Naive thymus-derived CD8-positive, alpha-beta T cell (primary cell): Measurements from ENCODE around the gene ASH1L. TPM values are rescaled to one million over a fixed set of nuclear protein-coding genes. Genes with fewer than 3 reads are reported as not detected.
A peak's percentile ranks its signal among the peaks of the same experiment; 100 is the strongest.

ENCODE experiments used
- ATAC-seq, 2 donors: fragments of 150-1000 bp; cut with Tn5 transposase in 1 of 2; sonication (Bioruptor Pico), chemical (Tn5 transposase) in 1 of 2; 1 replicate in 1 of 2; 2 replicates in 1 of 2; pipeline ENCODE4 v1.10.0; 2021; ENCODE audit warnings: mild to moderate bottlenecking in 2 of 2, moderate library complexity in 2 of 2
- POLR2A ChIA-PET: fragments of 350-600 bp; sonication (Branson Sonifier 250); formaldehyde crosslinking; loops from one replicate; lab custom pipeline; 2021; ENCODE audit warnings: antibody characterized with exemption; lab: Charles Lee
- DNase-seq, 10 donors: peaks; one replicate each; pipeline versions ENCODE4 v3.0.0 to v3.0.0-alpha.2; 2020 to 2022
- H3K27ac Mint-ChIP-seq, 10 donors: one replicate each; pipeline ENCODE4 v1.8.0; 2020 to 2022; ENCODE audit warnings: mild to moderate bottlenecking in 10 of 10, mixed read lengths in 10 of 10, moderate library complexity in 4 of 10, inconsistent platforms in 1 of 10
- H3K27me3 Mint-ChIP-seq, 5 donors: one replicate each; pipeline ENCODE4 v1.8.0; 2021 to 2022; ENCODE audit warnings: mixed read lengths in 5 of 5
- H3K36me3 Mint-ChIP-seq, 3 donors: one replicate each; pipeline ENCODE4 v1.8.0; 2020 to 2022; ENCODE audit warnings: mixed read lengths in 3 of 3, mild to moderate bottlenecking in 2 of 3, inconsistent platforms in 1 of 3
- H3K4me1 Mint-ChIP-seq, 4 donors: one replicate each; pipeline ENCODE4 v1.8.0; 2021 to 2022; ENCODE audit warnings: mixed read lengths in 4 of 4
- H3K4me3 Mint-ChIP-seq, 10 donors: one replicate each; pipeline ENCODE4 v1.8.0; 2020 to 2022; ENCODE audit warnings: mild to moderate bottlenecking in 10 of 10, mixed read lengths in 10 of 10, moderate library complexity in 6 of 10, inconsistent platforms in 1 of 10
- H3K9me3 Mint-ChIP-seq, 9 donors: one replicate each; pipeline ENCODE4 v1.8.0; 2020 to 2022; ENCODE audit warnings: mixed read lengths in 9 of 9, mild to moderate bottlenecking in 3 of 9, inconsistent platforms in 1 of 9, moderate library complexity in 1 of 9
- polyA plus RNA-seq, 3 donors: library from polyadenylated mRNA; unstranded; fragments of 300-500 nt; fragmentation: Illumina TruSeq; gene quantifications; one replicate each; pipeline ENCODE4 v1.2.3, GENCODE V29; 2021
- total RNA-seq, 8 experiments: library from RNA in 2 of 8; stranded (reverse) in 2 of 8; gene quantifications; one replicate each; pipeline ENCODE4 v1.2.3 and lab custom pipeline; 2021 to 2026

Gene ASH1L
- total and polyA plus RNA-seq, 5 experiments from 2014 or later: 12.2 to 102 (median 22.0) TPM

DNA sequence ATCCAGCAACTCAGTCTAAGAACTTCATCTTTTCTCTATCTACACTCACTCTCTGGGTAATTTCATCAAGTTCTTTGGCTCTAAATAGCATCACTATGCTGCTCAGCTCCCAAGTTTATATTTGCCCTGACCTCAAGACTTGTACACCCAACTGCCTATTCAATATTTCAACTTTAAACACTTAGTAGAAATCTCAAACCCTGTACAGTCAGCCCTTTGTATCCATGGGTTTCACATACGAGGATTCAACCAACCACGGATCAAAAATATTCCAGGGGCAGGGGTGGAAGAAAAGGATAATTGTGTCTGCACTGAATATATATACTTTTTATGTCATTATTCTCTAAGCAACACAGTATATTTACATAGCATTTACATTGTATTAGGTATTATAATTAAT lies 13.9 kb downstream of the ASH1L start:
- Mint-ChIP-seq H3K27ac (peak overlapping the region in 6 of 10 donors; percentile 7 to 83 (median 50)), H3K27me3 (no peaks in the 10 kb centered on the region), H3K9me3 (no peaks in the 10 kb centered on the region), H3K36me3 (peaks cover 0 to 25% (median 1%) of the 10 kb centered on the region in 3 donors), H3K4me1 (peaks cover 20 to 66% (median 55%) of the 10 kb centered on the region in 4 donors), H3K4me3 (peak overlapping the region in 1 of 10 donors; percentile 48)
- ATAC-seq (no peak), DNase-seq (no peak)
- POLR2A ChIA-PET: no interaction called here

DNA sequence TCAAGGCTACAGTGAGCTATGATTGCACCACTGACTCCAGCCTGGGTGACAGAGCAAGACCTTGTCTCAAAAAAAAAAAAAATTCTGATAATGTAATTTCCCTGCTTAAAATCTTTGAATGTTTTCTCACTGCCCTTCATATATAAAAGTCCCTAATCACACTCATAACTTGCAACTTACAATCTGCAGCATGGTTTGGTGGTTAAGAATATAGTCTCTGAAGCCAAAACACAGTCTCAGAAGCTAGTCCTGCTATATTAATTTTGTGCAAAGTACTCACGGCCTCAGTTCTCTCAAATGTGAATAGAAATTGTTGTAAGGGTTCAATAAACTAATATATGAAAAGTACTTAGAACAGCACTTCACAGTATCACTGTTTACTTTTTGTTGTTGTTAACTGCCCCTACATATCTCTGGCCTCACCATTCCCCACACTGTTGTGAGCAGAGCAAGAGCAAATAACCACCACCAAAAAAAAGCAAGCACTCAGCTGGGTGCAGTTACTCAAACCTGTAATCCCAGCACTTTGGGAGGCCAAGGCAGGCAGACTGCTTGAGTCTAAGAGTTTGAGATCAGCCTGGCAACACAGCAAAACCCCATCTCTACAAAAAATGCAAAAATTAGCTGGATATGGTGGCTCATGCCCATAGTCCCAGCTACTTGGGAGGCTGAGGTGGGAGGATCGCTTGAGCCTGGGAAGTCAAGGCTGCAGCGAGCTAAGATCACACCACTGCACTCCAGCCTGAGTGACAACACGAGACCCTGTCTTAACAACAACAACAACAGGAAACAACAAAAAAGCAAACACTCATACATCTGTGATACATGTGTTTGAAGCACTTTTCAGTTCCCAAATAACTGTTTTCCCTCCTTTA lies 22.4 kb downstream of the ASH1L start:
- H3K4me3 Mint-ChIP-seq: peak overlapping the region in 8 of 10 donors; percentile 6 to 70 (median 44)
- DNase-seq: no peak
- POLR2A ChIA-PET: no interaction called here

DNA sequence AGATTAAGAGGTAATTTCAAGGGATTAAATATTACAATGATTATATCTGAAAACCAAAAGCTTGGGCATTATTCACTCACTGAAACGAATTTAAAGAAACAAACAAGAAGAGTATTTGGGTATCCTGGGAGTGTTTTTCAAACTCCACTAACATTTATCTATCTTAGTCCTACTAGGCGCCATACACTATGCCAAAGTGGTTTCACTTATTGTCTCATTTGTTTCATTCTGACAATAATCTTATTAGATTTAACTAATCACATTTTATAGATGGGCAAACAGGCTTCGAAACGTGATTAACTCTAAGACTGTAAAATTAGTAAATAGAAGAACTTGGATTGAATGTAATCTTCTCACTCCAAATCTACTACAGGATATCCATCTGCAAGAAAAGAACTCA lies 25.4 kb downstream of the ASH1L start:
- H3K9me3 Mint-ChIP-seq: peaks cover 0 to 3% (median 0%) of the 10 kb centered on the region in 9 donors
- DNase-seq (no peak), ATAC-seq (no peak)
- H3K36me3 Mint-ChIP-seq: peaks cover 0 to 13% (median 0%) of the 10 kb centered on the region in 3 donors
- H3K27me3 Mint-ChIP-seq: no peaks in the 10 kb centered on the region
- POLR2A ChIA-PET: interaction anchor here (1.4 kb wide), 1 partner anchor 25 kb away, joined by 4 read pairs; the partner anchor contains the start of gene ASH1L
- H3K4me3 Mint-ChIP-seq: peak overlapping the region in 2 of 10 donors; percentile 20 to 27
- H3K27ac Mint-ChIP-seq: peak overlapping the region in 9 of 10 donors; percentile 71 to 91 (median 89)
- H3K4me1 Mint-ChIP-seq: peaks cover 30 to 71% (median 65%) of the 10 kb centered on the region in 4 donors

More for the DNA sequence above, 22.4 kb downstream of the ASH1L start:
- peaks cover 0 to 12% (median 0%) of the 10 kb centered on the region in 3 donors for H3K36me3 Mint-ChIP-seq
- no peaks in the 10 kb centered on the region for H3K9me3 Mint-ChIP-seq
- peaks cover 21 to 64% (median 51%) of the 10 kb centered on the region in 4 donors for H3K4me1 Mint-ChIP-seq
- no peaks in the 10 kb centered on the region for H3K27me3 Mint-ChIP-seq
- peak in 1 of 2 donors; percentile 21 for ATAC-seq
- peak overlapping the region; percentile 39 to 89 (median 84) for H3K27ac Mint-ChIP-seq

DNA sequence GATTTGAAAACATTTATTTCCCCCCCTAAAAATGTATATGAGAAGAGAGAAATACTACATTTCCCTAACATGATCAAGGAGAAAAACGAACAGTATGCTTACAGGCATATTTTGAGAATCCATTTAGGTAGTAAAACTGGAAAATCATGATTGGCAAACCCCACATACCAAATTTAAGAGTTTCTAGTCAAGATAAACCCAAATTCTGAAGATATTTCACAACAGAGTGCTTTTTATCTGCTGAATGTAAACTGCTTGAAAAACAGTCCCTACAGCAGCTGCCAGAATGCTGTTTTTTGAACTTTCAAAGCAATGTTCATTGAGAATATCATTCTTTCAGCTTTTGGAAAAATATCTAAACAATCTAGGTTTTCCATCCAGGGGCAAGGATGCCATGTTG lies 31.0 kb downstream of the ASH1L start:
- Mint-ChIP-seq H3K36me3 (peaks cover 0 to 23% (median 0%) of the 10 kb centered on the region in 3 donors), H3K4me3 (no peak overlapping the region), H3K9me3 (peaks cover 0 to 3% (median 0%) of the 10 kb centered on the region in 9 donors), H3K4me1 (peaks cover 25 to 55% (median 47%) of the 10 kb centered on the region in 4 donors), H3K27me3 (no peaks in the 10 kb centered on the region), H3K27ac (peak overlapping the region in 3 of 10 donors; percentile 6 to 43 (median 16))
- POLR2A ChIA-PET: no interaction called here
- DNase-seq: no peak
- no peak for ATAC-seq

DNA sequence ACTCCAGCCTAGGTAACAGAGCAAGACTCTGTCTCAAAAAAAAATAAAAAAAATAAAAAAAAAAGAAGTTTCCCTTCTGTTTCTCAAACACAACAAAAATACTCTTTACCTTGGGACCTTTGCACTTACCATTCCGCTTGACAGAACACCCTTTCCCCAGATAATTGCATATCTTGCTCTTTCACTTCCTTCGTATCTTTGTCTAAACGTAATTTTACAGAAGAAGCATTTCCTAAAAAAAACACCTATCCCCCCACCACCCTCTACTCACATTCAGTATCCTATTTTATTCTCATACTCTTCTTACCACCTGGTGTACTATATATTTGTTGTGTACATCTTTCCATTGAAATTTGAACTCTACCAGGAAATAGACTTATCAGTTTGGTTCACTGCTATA lies 32.7 kb downstream of the ASH1L start:
- peaks cover 0 to 3% (median 0%) of the 10 kb centered on the region in 9 donors for H3K9me3 Mint-ChIP-seq
- POLR2A ChIA-PET: no interaction called here
- H3K27me3 Mint-ChIP-seq: no peaks in the 10 kb centered on the region
- ATAC-seq (peak in 1 of 2 donors; percentile 11), DNase-seq (no peak)
- H3K36me3 Mint-ChIP-seq: peaks cover 0 to 23% (median 0%) of the 10 kb centered on the region in 3 donors
- H3K4me3 Mint-ChIP-seq: peak overlapping the region in 3 of 10 donors; percentile 4 to 46 (median 37)
- peaks cover 23 to 49% (median 43%) of the 10 kb centered on the region in 4 donors for H3K4me1 Mint-ChIP-seq
- H3K27ac Mint-ChIP-seq: peak overlapping the region in 2 of 10 donors; percentile 3 to 37

DNA sequence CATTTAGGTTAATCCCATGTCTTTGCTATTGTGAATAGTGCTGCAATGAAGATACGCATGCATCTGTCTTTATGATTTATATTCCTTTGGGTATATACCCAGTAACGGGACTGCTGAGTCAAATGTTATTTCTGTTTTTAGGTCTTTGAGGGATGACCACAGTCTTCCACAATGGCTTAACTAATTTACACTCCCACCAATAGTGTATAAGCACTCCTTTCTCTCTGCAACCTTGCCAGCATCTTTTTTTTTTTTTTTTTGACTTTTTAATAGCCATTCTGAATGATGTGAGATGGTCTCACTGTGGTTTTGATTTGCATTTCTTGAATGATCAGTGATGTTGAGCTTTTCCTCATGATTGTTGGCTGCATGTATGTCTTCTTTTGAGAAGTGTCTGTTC lies 33.5 kb downstream of the ASH1L start:
- Mint-ChIP-seq H3K4me1 (peaks cover 19 to 49% (median 42%) of the 10 kb centered on the region in 4 donors), H3K27me3 (no peaks in the 10 kb centered on the region), H3K36me3 (peaks cover 0 to 23% (median 0%) of the 10 kb centered on the region in 3 donors), H3K27ac (peak overlapping the region in 4 of 10 donors; percentile 3 to 56 (median 27)), H3K9me3 (peaks cover 0 to 3% (median 0%) of the 10 kb centered on the region in 9 donors), H3K4me3 (peak overlapping the region in 2 of 10 donors; percentile 6 to 37)
- DNase-seq: no peak
- POLR2A ChIA-PET: no interaction called here
- no peak for ATAC-seq

DNA sequence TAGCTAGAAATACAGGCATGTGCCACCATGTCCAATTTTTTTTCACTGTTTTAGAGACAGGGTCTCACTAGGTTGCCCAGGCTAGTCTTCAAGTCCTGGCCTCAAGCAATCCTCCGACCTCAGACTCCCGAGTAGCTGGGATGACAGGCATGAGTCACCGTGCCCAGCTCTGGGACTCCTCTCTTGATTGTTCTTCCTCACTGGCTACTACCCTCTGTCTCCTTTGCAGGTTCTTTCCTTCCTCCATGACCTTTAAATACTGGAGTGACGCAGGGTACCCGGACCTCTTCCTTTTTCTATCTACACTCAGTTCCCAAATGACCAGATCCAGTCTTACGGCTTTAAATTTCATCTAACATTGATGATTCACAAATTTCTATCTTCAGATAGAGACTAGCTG lies 34.9 kb downstream of the ASH1L start:
- POLR2A ChIA-PET: interaction anchor here (0.6 to 1.1 kb wide), 2 partner anchors 35 to 52 kb away, joined by 3 to 9 read pairs; partner anchors contain the start of gene ASH1L
- H3K4me1 Mint-ChIP-seq: peaks cover 18 to 55% (median 46%) of the 10 kb centered on the region in 4 donors

DNA sequence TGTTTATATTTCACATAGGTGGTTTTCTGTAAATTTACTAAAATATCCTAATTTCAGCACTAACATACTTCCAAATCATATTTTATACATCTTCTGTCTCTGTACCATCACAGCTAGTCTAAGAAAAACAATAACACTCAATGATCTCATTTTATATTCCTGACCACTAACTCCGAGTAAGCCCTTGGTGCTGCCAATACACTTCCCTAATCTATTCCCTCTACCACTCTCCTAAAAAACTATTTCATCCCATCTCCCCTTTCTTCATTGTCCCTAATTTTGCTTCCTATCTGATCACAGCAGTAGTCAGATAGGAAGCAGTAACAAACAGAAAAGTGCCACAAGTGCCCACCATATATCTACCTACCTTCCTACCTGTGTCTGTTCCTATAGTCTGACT lies 36.2 kb downstream of the ASH1L start:
- no peaks in the 10 kb centered on the region for H3K27me3 Mint-ChIP-seq
- no peak overlapping the region for H3K27ac Mint-ChIP-seq
- peaks cover 0 to 17% (median 3%) of the 10 kb centered on the region in 3 donors for H3K36me3 Mint-ChIP-seq
- H3K4me1 Mint-ChIP-seq: peaks cover 19 to 54% (median 48%) of the 10 kb centered on the region in 4 donors
- DNase-seq (no peak), ATAC-seq (no peak)
- H3K4me3 Mint-ChIP-seq: no peak overlapping the region
- H3K9me3 Mint-ChIP-seq: no peaks in the 10 kb centered on the region
- POLR2A ChIA-PET: no interaction called here

More for the DNA sequence above, 34.9 kb downstream of the ASH1L start:
- Mint-ChIP-seq H3K27me3 (no peaks in the 10 kb centered on the region), H3K36me3 (peaks cover 0 to 15% (median 3%) of the 10 kb centered on the region in 3 donors), H3K27ac (no peak overlapping the region), H3K4me3 (no peak overlapping the region), H3K9me3 (no peaks in the 10 kb centered on the region)
- DNase-seq: no peak
- ATAC-seq: no peak

DNA sequence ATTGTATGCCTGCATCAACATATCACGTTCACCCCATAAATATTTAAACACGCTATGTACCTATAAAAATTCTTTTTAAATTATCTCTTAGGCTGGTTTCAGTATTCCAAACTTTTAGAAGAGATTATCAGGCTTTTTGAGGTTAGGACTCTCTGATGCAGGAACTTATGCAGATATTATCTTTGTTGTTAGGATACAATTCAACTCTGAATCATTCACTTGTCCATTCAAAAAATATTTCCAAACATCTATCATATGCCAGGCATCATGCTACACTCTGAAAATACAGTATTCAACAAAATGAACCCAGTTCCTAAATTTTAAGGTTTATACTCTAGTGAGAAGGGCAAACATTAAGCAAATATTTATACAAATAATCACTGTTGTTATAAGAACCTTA lies 40.5 kb downstream of the ASH1L start:
- no peak for DNase-seq
- POLR2A ChIA-PET: no interaction called here
- Mint-ChIP-seq H3K27ac (peak overlapping the region in 2 of 10 donors; percentile 22 to 23), H3K9me3 (no peaks in the 10 kb centered on the region), H3K4me1 (peaks cover 18 to 65% (median 52%) of the 10 kb centered on the region in 4 donors), H3K4me3 (no peak overlapping the region), H3K36me3 (peaks cover 0 to 40% (median 12%) of the 10 kb centered on the region in 3 donors), H3K27me3 (no peaks in the 10 kb centered on the region)
- no peak for ATAC-seq

DNA sequence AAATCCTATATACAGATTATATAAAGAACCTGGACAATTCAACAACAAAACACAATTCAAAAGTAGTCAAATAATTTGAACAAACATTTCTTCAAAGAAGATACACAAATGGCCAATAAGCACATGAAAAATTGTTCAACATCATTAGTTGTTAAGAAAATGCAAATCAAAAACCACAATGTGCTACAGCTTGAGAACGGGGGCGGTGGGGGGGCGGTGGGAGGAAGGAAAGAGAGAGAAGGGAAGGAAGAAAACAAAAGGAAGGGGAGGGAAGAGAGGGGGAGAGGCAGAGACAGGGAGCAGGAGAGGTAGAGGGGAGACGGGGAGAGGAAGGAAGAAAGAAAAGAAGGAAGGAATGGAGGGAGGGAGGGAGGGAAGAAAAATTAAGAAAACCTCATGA lies 44.1 kb downstream of the ASH1L start:
- peak overlapping the region in 1 of 10 donors; percentile 23 for H3K4me3 Mint-ChIP-seq

DNA sequence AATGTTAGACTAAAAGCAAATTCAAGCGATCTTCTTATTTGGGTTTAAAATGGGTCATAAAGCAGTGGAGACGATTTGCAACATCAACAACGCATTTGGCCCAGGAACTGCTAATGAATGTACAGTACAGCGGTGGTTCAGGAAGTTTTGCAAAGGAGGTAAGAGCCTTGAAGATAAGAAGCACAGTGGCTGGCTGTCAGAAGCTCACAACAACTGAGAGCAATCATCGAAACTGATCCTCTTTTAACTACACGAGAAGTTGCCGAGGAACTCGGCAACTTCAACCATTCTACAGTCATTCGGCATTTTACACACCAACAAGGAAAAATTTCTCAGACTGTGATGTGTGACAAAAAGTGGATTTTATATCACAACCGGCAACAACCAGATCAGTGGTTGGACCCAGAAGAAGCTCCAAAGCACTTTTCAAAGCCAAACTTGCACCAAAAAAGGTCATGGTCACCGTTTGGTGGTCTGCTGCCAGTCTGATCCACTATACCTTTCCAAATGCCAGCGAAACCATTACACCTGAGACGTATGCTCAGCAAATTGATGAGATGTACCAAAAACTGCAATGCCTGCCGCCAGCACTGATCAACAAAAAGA lies 47.9 kb downstream of the ASH1L start:
- no peaks in the 10 kb centered on the region for H3K9me3 Mint-ChIP-seq
- POLR2A ChIA-PET: interaction anchor here (0.6 kb wide), 1 partner anchor 122 kb away, joined by 5 read pairs; no protein-coding TSS in a partner anchor
- H3K27ac Mint-ChIP-seq: peak overlapping the region in 9 of 10 donors; percentile 76 to 93 (median 86)
- DNase-seq (peak in 5 of 10 donors; percentile 2 to 51 (median 12)), ATAC-seq (peak; percentile 87 to 95)
- no peaks in the 10 kb centered on the region for H3K27me3 Mint-ChIP-seq
- H3K4me3 Mint-ChIP-seq: peak overlapping the region; percentile 55 to 83 (median 72)
- H3K4me1 Mint-ChIP-seq: peaks cover 25 to 62% (median 51%) of the 10 kb centered on the region in 4 donors
- H3K36me3 Mint-ChIP-seq: peaks cover 0 to 42% (median 14%) of the 10 kb centered on the region in 3 donors

More for the DNA sequence above, 44.1 kb downstream of the ASH1L start:
- ATAC-seq: no peak
- Mint-ChIP-seq H3K36me3 (peaks cover 0 to 45% (median 14%) of the 10 kb centered on the region in 3 donors), H3K27me3 (no peaks in the 10 kb centered on the region), H3K9me3 (no peaks in the 10 kb centered on the region), H3K4me1 (peaks cover 25 to 72% (median 60%) of the 10 kb centered on the region in 4 donors), H3K27ac (peak overlapping the region in 5 of 10 donors; percentile 10 to 47 (median 36))
- POLR2A ChIA-PET: no interaction called here
- DNase-seq: no peak

DNA sequence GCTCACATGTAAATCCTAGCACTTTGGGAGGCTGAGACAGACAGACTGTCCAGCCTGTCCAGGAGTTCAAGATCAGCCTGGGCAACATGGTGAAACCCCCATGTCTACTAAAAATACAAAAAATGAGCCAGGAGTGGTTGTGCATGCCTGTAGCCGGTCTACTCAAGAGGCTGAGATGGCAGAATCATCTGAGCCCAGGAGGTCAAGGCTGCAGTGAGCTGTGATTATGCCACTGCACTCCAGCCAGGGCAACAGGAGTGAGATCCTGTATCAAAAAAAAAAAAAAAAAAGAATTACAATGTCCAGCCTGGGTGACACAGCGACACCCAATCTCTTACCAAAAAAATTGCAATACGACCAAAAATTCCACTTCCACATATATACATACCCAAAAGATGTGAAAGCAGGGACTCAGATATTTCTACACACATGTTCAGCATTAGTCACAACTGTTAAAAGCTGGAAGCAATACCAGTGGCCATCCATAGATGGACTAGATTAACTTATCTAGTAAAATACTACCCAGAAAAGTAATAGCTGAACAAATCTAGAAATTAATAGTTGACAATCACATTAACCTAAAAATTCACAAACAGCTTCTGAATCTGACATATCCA lies 49.2 kb downstream of the ASH1L start:
- ATAC-seq (no peak), DNase-seq (no peak)
- Mint-ChIP-seq H3K4me3 (peak overlapping the region in 2 of 10 donors; percentile 63 to 67), H3K36me3 (peaks cover 0 to 32% (median 14%) of the 10 kb centered on the region in 3 donors), H3K27me3 (no peaks in the 10 kb centered on the region), H3K27ac (peak overlapping the region in 4 of 10 donors; percentile 4 to 48 (median 40)), H3K9me3 (no peaks in the 10 kb centered on the region), H3K4me1 (peaks cover 25 to 60% (median 51%) of the 10 kb centered on the region in 4 donors)
- POLR2A ChIA-PET: interaction anchor here (0.5 kb wide), 1 partner anchor 181 kb away, joined by 4 read pairs; no protein-coding TSS in a partner anchor
